ENCODE measurements around the gene SH2D2A. TPM values are rescaled to one million over a fixed set of nuclear protein-coding genes. Genes with fewer than 3 reads are reported as not detected.

SH2D2A gene
- total and polyA plus RNA-seq, 2 of the 4 experiments (the other 2 are of a cell fraction): not detected

- ChIA-PET POLR2A (ENCODE audit: unreplicated experiment) (no interaction called here), CTCF (interaction anchor here (1.1 to 1.9 kb wide), 6 partner anchors 62 to 95 kb away, joined by 3 to 6 read pairs (median 4); partner anchors contain the start of gene NTRK1)
- Histone ChIP-seq H2AK5ac (ENCODE audit: low read depth, low read length) (no peak overlapping the region), H3K9me1 (ENCODE audit: insufficient read depth, low read length) (0 out of 2 replicates have a peak, but pooled peaks cover 3% of the 10 kb centered on the region), H3K4me3 (ENCODE audit: insufficient read depth, low read depth, low read length) (no peak overlapping the region), H4K8ac (ENCODE audit: low read depth in 2 of 2, low read length in 2 of 2) (no peak overlapping the region), H3K18ac (ENCODE audit: low read depth, low read length) (no peak overlapping the region), H3K79me1 (ENCODE audit: low read depth in 1 of 2, low read length in 2 of 2) (peaks cover 0 to 13% of the 10 kb centered on the region in 2 experiments; a peak in 1 of 4 replicates), H2AFZ (replicated peaks; ENCODE audit: low read length, poor library complexity) (no peak overlapping the region), H2BK5ac (ENCODE audit: low read depth, low read length, poor library complexity, severe bottlenecking) (no peak overlapping the region), H3K4ac (ENCODE audit: low read depth, low read length) (no peak overlapping the region), H3K4me1 (ENCODE audit: control insufficient read depth, insufficient read depth, low read length) (peaks cover 9% of the 10 kb centered on the region), H3K4me2 (ENCODE audit: low read depth, low read length) (no peak overlapping the region), H3K56ac (ENCODE audit: extremely low read depth, insufficient read depth, low read length) (no peak overlapping the region), H3K36me3 (ENCODE audit: control insufficient read depth, insufficient read depth, low read length) (peaks cover 55% of the 10 kb centered on the region), H4K5ac (ENCODE audit: low read depth, low read length) (no peak overlapping the region), H4K20me1 (ENCODE audit: insufficient read depth, low read length) (peaks cover 40% of the 10 kb centered on the region), H4K91ac (ENCODE audit: insufficient read depth, low read depth, low read length) (no peak overlapping the region), H3K23ac (ENCODE audit: low read depth, low read length) (no peak overlapping the region), H2BK20ac (ENCODE audit: low read depth, low read length) (no peak overlapping the region), H3K27me3 (ENCODE audit: control insufficient read depth, insufficient read depth, low read length) (no peaks in the 10 kb centered on the region), H2BK15ac (ENCODE audit: low read depth, low read length) (no peak overlapping the region), H3K9ac (ENCODE audit: low read depth, low read length) (no peak overlapping the region), H2AK9ac (replicated peaks; ENCODE audit: low read depth, low read length, poor library complexity) (no peak overlapping the region), H3K14ac (replicated peaks; ENCODE audit: low read depth, low read length) (no peak overlapping the region), H3K27ac (ENCODE audit: insufficient read depth, low read length) (no peak overlapping the region), H2BK120ac (ENCODE audit: low read depth, low read length) (no peak overlapping the region), H3K9me3 (ENCODE audit: control insufficient read depth, insufficient read depth, low read length) (no peaks in the 10 kb centered on the region)
- DNase-seq (peak; percentile 64), ATAC-seq (ENCODE audit: low read depth) (peak; percentile 69)
- dilution Hi-C loops (cut with HindIII; ENCODE audit: low sequenced_read_pairs, unreplicated experiment) (no loop called here), in situ Hi-C loops (cut with MboI; ENCODE audit: low sequenced_read_pairs) (no loop called here), intact Hi-C loops (cut with micrococcal nuclease) (loop anchor here (1.0 to 5.0 kb wide), 4 partner anchors 63 to 125 kb away; partner anchors contain the start of genes LRRC71 and NTRK1)
- BruUV-seq (replicated peaks): no TSS peak
- no CpG with 5 or more reads among the region's 4 CpGs for WGBS, 2 experiments (ENCODE audit: extremely low coverage in 2 of 2, insufficient read length in 1 of 2)
- TF ChIP-seq SMC3 (IDR thresholded peaks at IDR 0.05; ENCODE audit: low read depth, low read length) (peak; percentile 78), MAZ (IDR thresholded peaks at IDR 0.05; ENCODE audit: borderline replicate concordance, low read depth, low read length) (no peak), CEBPB (IDR thresholded peaks at IDR 0.05; ENCODE audit: low read depth, low read length) (no peak), CTCF (conservative IDR thresholded peaks at IDR 0.05; ENCODE audit: low read depth, low read length) (peak; percentile 82), RAD21 (IDR thresholded peaks at IDR 0.05; ENCODE audit: low read length) (peak; percentile 80), FOS (IDR thresholded peaks at IDR 0.05; ENCODE audit: low read depth, low read length) (no peak)
These were observed 19.3 kb downstream of the SH2D2A start for GRCh38 chr1:156797212-156797871.
